HG02763 (cell line): ENCODE measurements around the gene ERBB4.

Experiments used
- ATAC-seq: cut with Tn5 transposase; IDR thresholded peaks from one replicate; pipeline ENCODE4 v1.9.1; 2021; ENCODE audit warnings: mild to moderate bottlenecking, moderate library complexity; ENCODE audit not compliant: unreplicated experiment

ERBB4 gene

GRCh38 chr2:212538305-212539071 is at the start of gene ERBB4:
Gene ERBB4, minus strand, starts transcription at chr2:212538802. Its CDS starts 272 bp downstream, at chr2:212538530.
- ATAC-seq: no peak

- no peak for ATAC-seq
Measured at GRCh38 chr2:212580117-212580516, 41.5 kb upstream of the ERBB4 start.

GRCh38 chr2:212556296-212556695 is 17.7 kb upstream of the ERBB4 start:
- ATAC-seq: no peak

- no peak for ATAC-seq
Measured at GRCh38 chr2:212554233-212554632, 15.6 kb upstream of the ERBB4 start.

DNA sequence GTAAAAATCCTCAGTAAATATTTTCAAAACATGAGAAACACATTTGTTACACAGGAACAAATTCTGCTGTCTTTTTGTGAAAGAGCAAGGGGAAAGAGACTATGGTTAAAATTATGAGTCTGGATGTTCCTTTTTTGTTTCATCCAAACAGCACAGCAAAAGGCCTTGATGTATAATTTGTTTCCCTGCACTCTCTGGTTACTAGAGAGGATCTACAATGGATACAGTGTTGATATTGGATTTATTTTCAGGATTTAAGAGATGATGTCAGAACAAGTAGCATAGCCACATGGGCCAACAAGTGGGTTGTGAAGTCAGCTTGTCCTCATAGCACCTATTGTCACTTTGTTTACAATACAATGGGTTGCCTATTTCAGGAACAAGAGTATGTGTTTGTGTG is 11.3 kb upstream of the ERBB4 start:
- no peak for ATAC-seq

- ATAC-seq: no peak
Measured at GRCh38 chr2:212549463-212549862, 10.9 kb upstream of the ERBB4 start.

GRCh38 chr2:212548455-212548819 is 9.8 kb upstream of the ERBB4 start:
- no peak for ATAC-seq

DNA sequence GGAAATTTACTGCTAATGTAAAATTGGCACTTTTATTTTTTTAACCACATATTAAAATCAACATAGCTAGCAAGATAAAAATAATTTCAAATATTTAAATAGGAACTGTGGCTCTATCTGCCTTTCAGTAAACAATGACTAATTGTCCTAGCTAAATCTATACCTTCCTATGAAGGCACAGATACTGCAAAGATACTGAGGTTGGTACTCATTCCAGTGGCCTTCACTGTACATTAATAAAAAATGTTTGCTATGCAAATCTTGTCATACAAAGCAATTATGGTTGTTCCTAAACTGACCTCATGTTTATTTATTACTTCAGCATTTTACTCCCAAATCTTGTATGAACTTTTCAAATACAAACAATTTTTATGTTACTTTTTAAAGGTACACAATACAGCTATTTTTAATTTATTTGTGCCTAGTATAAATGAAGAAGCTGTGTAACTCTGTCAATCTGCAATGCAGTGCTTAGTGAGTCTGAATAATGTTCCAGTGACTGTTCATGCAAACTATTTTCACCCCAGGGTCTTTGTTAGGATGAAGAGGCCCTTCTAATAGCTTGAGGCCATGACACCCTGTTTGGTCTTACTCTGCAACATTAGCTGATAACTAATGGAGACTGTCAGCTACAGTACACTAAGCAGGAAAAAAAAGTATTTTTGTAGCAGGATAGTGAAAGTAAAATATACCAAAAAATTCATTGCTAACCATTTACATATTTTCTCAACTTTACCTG is 9.3 kb upstream of the ERBB4 start:
- no peak for ATAC-seq

GRCh38 chr2:212546669-212547068 is 8.1 kb upstream of the ERBB4 start:
- no peak for ATAC-seq

DNA sequence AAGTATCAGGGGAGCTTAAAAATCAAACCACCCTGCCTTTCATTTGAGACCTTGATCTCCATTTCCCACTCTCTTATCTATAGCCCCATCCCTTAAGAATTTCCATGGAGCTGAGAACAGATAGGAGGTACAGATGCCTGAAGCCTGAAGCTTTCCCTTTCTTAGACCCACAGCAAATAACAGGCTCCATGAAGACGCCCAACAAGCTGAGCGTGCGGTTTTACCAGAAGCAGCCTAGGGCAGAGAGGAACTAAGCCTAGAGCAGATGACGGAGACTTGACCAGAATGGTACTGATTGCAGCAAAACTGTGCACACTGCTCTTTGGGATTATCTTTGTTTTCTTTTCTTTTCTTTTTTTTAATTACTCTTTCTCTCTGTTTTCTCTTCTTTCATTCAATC is 1.7 kb upstream of the ERBB4 start:
- no peak for ATAC-seq

GRCh38 chr2:212539072-212539880 is 674 bp upstream of the ERBB4 start:
- ATAC-seq: no peak

- no peak for ATAC-seq
Measured at GRCh38 chr2:212537726-212538304, 787 bp downstream of the ERBB4 start.

- no peak for ATAC-seq
Measured at GRCh38 chr2:212536817-212537725, 1.5 kb downstream of the ERBB4 start.

DNA sequence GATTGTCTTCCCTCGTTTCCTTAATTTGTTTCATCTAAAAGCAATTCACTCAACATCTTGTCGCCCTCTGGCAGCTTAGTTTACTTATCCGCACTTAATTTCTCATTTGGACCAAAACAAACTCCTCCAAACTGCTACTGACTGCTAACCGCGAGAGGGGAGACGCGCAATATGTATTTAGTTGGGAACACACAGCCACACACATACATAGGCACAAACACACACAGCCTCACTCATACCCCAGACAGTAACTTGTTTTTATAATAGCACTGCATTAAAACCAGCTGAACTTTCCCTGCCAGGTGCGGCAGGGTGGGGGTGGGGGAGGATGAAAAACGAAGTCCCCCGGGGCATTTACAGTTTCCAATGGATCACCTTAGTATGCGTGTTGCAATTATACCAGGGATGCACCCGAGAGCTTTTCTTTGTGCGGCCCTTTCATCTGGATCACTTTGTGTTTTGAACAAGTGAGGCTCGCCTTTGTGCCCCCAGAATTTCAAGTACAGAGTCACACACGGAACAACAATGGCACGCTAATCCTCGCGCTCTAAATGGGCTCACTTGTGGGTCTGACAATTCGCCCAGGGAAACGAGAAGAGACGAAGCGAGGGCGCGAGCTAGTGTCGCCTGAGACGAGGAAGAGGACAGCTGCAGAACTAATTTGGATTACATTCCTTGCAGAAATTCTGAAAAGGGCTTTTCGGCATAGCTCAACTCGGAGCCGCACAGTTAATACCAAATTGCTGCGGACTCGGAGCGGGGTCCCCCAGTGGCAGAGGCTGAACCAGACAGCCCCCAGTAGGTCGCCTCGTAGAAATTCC is 2.4 kb downstream of the ERBB4 start:
- ATAC-seq: no peak

- ATAC-seq: no peak
Measured at GRCh38 chr2:212534336-212534735, 4.3 kb downstream of the ERBB4 start.

DNA sequence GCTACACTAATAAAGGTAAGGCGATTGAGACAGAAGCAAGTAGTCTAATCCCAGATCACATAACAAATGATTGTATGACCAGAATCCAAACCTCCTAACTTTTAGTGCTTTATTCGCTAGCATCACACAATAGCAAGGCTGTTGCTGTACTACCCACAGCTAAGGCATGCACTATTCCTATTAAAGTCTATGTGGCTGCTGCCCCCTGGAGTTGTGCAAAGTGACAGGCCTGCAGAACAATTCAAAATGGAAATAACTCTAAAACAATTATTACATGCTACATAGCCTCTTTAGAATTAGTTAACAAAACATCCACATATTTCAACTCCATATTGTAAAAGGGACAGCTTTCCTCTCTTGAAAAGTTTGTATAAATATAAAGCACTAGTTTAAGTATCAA is 6.0 kb downstream of the ERBB4 start:
- no peak for ATAC-seq

- no peak for ATAC-seq
Measured at GRCh38 chr2:212532087-212532486, 6.5 kb downstream of the ERBB4 start.

- no peak for ATAC-seq
Measured at GRCh38 chr2:212531499-212531898, 7.1 kb downstream of the ERBB4 start.

- ATAC-seq: no peak
Measured at GRCh38 chr2:212530991-212531390, 7.6 kb downstream of the ERBB4 start.
